HG03521 (cell line): ENCODE measurements around the gene RIPPLY1.

Source experiments
- ATAC-seq: cut with Tn5 transposase; IDR thresholded peaks from one replicate; pipeline ENCODE4 v1.9.1; 2021; ENCODE audit warnings: mild to moderate bottlenecking, moderate library complexity; ENCODE audit not compliant: unreplicated experiment

Gene RIPPLY1, protein sequence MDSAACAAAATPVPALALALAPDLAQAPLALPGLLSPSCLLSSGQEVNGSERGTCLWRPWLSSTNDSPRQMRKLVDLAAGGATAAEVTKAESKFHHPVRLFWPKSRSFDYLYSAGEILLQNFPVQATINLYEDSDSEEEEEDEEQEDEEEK

GRCh38 chrX:106903291-106903824, at the start of gene RIPPLY1:
RIPPLY1 (minus strand) TSS chrX:106903341; CDS start chrX:106903287, 54 bp downstream.
- ATAC-seq = no peak

GRCh38 chrX:106952538-106952937, 49.4 kb upstream of the RIPPLY1 start:
- ATAC-seq = no peak

DNA sequence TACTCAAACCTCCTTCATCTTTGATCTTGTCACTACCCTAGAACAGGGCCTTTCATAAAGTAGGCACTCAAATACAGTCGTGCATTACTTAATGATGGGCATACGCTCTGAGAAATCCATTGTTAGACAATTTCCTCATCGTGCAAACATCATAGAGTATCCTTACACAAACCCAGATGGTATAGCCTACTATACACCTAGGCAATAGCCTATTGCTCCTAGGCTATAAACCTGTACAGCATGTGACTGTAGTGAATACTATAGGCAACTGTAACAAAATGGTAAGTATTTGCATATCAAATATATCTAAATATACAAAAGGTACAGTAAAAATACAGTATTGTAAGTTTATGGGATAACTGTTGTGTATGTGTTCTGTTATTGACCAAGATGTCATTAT, 48.9 kb upstream of the RIPPLY1 start:
- no peak for ATAC-seq

DNA sequence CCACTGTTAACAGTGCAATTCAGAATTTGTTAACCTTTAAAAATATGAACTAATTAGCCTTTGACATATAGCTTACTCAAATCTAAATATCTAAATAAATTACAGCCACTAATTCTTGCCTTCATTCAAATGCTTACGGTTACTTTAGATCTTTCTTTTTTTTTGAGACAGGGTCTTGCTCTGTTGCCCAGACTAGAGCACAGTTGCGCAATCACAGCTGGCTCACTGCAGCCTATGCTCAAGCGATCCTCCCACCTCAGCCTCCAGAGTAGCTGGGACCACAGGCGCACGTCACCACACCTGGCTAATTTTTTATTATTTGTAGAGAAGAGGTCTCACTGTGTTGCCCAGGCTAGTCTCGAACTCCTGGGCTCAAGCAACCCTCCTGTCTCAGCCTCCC, 48.1 kb upstream of the RIPPLY1 start:
- ATAC-seq = no peak

- ATAC-seq = no peak
Measured at GRCh38 chrX:106950381-106950780, 47.2 kb upstream of the RIPPLY1 start.

DNA sequence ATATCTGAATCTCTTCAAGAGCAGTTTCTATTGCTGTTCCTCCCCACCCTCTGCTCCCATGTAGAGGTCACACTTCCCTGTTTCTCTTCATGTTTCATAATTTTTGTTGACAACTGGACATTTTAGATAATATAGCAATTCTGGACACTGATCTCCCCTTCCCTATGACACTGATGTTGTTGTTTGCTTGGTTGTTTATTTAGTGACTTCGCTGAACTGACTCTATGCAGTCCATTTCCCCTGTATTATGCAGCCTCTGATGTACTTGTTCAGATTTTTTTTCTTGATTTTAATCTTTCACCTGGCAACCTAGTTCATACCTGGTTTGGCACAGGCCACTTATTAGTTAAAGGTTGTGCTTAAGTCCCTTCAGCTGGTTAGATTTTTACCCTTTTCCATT, 46.2 kb upstream of the RIPPLY1 start:
- no peak for ATAC-seq

GRCh38 chrX:106948641-106949040, 45.5 kb upstream of the RIPPLY1 start:
- ATAC-seq = no peak

DNA sequence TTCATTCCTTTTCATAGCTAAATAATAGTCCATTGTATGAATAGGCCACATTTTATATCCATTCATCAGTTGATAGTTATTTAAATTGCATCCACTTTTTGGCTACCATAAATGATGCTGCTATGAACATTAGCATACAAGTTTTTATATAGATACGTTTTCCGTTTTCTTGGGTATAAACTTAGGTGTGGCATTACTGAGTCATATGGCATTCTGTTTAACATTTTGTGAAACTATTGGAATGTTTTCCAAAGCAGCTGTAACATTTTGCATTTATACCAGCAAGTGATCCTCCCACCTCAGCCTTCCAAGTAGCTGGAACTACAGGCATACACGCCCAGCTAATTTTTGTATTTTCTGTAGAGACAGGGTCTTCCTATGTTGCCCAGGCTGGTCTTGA, 43.3 kb upstream of the RIPPLY1 start:
- no peak for ATAC-seq

DNA sequence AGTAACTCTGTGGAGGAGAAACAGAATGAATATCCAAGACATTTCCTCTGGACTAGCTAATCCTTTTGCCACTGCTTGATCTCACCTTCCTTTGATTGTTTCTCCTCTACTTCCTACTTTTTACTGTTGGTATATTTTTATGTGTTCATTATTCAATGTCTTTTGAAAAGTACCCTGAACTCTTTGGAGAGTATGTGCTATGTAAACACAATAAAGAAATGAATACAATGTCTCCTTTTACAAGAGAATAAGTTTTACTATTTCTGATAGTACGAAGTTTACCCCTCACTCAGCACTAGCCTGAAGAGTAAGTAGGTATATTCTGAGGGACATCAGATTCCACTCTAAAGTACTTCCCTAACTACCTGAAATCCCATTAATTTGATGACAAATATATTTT, 36.9 kb upstream of the RIPPLY1 start:
- no peak for ATAC-seq

DNA sequence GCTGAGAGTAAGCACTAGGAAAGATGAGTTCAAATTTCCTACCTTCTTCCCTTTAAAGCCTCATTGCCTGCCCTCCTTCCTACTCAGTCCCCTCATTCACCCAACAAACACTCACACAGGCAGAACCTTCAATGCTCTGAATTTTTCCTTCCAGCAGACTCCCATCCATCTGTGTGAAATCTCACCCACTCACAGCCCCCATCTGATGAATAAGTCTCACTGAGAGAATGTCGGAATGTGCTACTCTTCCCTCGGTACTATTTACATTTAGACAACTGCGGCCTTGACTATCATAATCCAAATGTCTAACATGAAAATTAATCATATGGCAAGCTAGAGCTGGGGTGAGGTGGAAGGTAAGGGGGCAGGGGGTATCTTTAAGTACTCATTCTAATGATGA, 36.4 kb upstream of the RIPPLY1 start:
- no peak for ATAC-seq

DNA sequence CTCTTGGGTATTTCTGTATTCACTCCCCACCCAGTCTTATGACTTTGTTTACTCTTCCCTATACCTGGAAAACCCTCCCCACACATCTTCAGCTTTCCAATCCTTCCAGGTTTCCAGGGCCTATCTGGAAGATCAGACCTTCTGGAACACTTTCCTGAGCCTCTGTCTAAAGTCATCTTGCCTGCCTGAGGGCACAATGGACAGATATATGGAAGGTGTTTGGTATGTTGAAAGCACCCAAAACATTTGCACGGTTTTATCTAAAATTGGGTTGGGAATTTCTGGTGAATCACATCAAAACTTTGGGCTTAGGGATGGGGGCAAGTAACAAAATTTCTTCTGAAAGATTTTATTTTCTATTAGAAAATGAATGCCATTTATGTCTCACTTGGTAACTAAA, 33.1 kb upstream of the RIPPLY1 start:
- no peak for ATAC-seq

DNA sequence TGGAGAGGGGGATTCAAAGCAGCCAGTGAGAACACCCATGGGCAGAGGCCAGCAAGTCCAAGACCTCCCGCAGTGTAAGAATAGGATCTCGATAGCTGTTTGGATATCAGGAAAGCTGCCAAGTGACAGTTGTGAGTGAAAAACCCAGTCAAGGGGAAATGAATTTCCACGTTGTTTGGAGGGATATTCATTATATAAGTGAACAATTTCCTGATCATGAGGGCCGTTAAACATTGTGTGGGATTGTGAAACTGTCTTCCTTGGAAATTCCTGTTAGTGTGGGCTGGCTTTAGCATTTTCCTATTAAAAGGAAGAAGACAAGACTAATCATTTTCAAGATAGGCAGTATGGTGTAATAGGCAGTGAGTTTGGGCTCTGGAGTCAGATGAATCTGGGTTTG, 32.0 kb upstream of the RIPPLY1 start:
- no peak for ATAC-seq

GRCh38 chrX:106933538-106933961, 30.4 kb upstream of the RIPPLY1 start:
- ATAC-seq = no peak

DNA sequence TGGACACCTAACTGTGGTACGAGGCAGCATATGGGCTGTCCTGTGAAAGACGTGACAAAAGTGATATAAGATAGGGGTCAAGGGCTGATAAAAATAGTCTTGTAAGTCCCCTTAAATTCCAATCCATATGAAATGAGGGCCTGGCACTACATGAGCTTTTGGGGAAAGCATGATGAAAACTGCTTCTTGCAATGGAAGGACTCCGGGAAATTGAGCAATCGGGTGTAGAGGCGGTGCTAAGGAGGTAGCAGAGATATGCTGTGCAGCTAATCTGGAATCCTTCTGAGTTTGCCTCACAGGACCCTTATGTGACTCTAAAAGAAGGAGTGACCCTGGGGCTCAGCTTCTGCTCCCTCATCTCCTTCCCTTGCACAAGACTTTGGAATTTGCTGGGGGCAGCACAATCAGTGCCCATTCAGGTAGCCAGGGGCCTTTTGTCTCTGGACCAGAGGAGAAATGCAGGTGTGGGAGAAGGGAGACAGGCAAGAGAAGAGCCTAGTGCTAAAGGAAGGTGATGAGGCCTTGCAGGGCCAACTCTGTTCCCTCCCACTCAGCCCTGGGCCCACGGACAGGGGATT, 29.9 kb upstream of the RIPPLY1 start:
- ATAC-seq = no peak

DNA sequence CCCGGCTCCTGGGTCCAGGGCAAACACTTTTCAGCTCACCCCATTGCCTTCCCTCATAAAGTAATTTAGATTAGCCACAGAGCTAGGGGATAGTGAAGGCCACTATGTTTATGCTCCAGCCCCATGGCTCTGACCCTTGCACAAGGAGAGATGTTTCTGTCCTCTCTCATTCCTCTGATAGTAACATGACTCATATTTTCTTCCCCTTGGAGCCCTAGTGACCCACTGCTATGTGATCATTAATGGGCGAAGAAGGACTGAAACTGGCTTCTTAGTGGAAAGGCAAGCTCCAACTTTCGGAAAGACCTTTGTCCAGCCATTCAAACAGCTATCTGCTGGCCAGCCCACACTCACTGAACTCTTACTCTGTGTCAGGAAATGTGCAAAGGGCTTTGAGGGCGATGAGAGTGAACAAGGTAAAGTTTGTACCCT, 29.4 kb upstream of the RIPPLY1 start:
- no peak for ATAC-seq

GRCh38 chrX:106931831-106932491, 28.8 kb upstream of the RIPPLY1 start:
- ATAC-seq = no peak

DNA sequence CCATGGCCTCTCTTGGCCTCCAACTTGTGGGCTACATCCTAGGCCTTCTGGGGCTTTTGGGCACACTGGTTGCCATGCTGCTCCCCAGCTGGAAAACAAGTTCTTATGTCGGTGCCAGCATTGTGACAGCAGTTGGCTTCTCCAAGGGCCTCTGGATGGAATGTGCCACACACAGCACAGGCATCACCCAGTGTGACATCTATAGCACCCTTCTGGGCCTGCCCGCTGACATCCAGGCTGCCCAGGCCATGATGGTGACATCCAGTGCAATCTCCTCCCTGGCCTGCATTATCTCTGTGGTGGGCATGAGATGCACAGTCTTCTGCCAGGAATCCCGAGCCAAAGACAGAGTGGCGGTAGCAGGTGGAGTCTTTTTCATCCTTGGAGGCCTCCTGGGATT, 25.1 kb upstream of the RIPPLY1 start:
- no peak for ATAC-seq

- no peak for ATAC-seq
Measured at GRCh38 chrX:106927700-106928099, 24.6 kb upstream of the RIPPLY1 start.

DNA sequence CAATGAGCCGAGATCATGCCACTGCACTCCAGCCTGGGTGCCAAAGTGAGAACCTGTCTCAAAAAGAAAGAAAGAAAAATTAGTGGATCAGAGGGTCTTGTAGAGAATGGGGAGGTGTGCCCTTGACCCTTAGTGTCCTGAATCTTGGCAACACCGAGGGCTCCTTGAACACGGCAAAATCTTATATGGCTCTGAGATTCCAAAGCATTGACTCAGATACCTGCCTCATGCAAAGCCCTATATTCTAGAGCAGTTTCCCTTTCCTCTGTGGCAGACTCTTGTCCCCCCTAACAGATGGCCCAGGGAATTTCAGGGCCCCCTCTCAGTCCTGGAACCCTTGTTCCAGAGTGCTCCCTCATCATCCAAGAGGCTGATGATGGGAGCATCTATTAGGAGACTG, 23.9 kb upstream of the RIPPLY1 start:
- ATAC-seq = no peak

- no peak for ATAC-seq
Measured at GRCh38 chrX:106921637-106922036, 18.5 kb upstream of the RIPPLY1 start.

DNA sequence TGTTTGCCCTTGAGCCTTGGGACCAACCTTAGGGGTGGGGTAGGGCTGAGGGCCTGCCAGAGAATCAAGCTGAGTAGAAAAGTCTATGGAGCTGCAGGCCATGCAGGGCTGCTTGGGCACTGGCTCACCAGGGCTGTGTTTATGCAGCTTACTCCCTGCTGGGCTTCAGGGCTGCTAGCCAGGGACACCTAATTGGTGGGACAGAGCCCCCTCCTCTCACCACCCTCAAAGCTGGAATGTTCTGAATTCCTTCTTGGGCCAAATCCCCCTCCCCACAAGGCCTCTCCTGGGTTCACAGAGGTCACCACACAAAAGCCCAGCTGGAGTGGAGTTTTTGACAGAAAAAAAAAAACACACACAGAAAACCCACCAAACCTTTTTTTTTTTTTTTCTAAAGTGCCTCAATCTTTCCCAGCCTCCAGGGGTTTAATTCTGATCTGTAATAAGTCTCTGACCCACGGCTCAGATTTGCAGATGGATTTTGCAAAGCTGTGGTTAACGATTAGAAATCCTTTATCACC, 16.9 kb upstream of the RIPPLY1 start, which contains the start of gene CLDN2:
Gene CLDN2 (plus strand): TSS at position 471 of the 521 bp plus-strand sequence. CDS start 7,827 bp downstream, outside the sequence.
- ATAC-seq = no peak
